ENCODE data around the gene RHBDL2.
"Not testable (repeated sequence)": the region's sequence is repeated elsewhere in the genome, so short reads cannot be mapped to it uniquely, and the experiment has no call there.

The RHBDL2 gene, protein sequence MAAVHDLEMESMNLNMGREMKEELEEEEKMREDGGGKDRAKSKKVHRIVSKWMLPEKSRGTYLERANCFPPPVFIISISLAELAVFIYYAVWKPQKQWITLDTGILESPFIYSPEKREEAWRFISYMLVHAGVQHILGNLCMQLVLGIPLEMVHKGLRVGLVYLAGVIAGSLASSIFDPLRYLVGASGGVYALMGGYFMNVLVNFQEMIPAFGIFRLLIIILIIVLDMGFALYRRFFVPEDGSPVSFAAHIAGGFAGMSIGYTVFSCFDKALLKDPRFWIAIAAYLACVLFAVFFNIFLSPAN

DNA sequence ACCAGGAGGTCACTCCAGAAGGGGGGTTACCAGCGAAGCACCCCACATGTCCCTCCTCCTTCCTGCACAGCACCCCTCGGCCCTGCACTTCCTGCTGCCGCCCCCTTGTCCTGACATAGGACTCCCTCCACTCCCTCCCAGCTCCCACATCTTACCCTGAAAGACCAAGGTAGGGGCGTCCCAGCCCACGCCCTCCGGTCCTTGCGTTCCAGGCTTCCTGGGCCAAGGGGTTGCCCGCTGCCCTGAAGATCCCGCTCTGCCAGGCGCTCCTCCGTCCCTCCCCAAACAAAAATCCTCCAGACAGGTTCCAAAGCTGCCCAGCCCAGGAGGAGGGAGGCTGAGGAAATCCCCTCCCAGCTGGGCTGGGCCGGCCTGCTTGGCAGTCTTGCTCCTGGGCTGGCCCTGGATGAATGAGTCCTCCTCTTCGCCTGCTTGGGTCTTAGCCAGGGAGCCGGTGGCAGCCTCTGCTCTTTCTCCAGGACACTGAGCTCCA is at the start of gene RHBDL2:
TSS of gene RHBDL2 (minus strand) at position 304 of the 493 bp plus-strand sequence. CDS start 22,618 bp downstream, outside the sequence.
- Histone ChIP-seq H3K9me3 (ENCODE audit: control insufficient read depth, low read length) (no peaks in the 10 kb centered on the region), H3K79me2 (no peaks in the 10 kb centered on the region), H3K4me3 (ENCODE audit: low read depth, low read length) (peak within 1 kb of the TSS; percentile 22), H3K4me1 (no peaks in the 10 kb centered on the region), H3K9ac (no peak within 1 kb of the TSS), H3K4me2 (ENCODE audit: low read length) (peak within 1 kb of the TSS; percentile 17), H3K36me3 (ENCODE audit: control insufficient read depth, insufficient read depth, low read length) (no peaks in the 10 kb centered on the region), H2AFZ (peak within 1 kb of the TSS; percentile 83), H3K27me3 (ENCODE audit: control insufficient read depth, insufficient read depth, low read length) (no peaks in the 10 kb centered on the region), H3K27ac (no peak within 1 kb of the TSS)
- TF ChIP-seq, protein P1, sequence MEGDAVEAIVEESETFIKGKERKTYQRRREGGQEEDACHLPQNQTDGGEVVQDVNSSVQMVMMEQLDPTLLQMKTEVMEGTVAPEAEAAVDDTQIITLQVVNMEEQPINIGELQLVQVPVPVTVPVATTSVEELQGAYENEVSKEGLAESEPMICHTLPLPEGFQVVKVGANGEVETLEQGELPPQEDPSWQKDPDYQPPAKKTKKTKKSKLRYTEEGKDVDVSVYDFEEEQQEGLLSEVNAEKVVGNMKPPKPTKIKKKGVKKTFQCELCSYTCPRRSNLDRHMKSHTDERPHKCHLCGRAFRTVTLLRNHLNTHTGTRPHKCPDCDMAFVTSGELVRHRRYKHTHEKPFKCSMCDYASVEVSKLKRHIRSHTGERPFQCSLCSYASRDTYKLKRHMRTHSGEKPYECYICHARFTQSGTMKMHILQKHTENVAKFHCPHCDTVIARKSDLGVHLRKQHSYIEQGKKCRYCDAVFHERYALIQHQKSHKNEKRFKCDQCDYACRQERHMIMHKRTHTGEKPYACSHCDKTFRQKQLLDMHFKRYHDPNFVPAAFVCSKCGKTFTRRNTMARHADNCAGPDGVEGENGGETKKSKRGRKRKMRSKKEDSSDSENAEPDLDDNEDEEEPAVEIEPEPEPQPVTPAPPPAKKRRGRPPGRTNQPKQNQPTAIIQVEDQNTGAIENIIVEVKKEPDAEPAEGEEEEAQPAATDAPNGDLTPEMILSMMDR (IDR thresholded peaks at IDR 0.05): no peak

DNA sequence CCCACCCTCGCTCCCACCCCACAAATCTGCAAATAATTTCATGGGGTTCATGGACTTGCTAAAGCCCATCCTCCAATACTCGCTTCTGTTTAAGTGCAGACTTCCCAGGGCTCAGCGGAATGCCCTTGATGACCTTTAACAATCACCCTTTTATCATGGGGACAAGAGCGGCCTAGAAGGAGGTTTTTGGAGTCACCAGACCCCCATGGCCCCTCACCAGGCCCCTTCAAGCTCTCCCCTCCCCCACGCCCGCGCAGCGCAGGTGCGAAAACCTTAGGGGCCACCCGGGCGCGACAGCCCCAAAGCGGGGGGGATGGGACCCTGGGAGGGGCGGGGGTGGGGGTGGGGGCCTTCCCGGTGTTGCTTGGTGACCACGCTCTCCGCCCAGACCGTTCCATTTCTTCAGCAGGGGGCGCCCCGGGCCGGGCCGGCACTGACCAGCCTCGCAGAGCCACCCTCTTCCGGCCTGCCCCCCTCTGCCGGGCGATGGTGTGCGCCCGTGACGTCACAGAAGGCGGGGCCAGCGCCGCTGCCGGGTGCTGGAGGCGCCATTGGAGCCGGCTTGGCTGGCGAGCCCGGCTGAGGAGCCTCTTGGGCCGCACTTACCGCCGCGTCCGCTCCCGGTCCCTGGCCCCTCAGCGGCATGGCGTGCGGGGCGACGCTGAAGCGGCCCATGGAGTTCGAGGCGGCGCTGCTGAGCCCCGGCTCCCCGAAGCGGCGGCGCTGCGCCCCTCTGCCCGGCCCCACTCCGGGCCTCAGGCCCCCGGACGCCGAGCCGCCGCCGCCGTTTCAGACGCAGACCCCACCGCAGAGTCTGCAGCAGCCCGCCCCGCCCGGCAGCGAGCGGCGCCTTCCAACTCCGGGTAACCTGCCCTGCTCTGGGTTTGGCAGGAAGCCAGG is 49.4 kb upstream of the RHBDL2 start, which contains the start of gene AKIRIN1:
TSS of gene AKIRIN1 (plus strand) at position 539 of the 900 bp plus-strand sequence. CDS start at position 644, 105 bp downstream.
- no peaks in the 10 kb centered on the region for H3K36me3 ChIP-seq (ENCODE audit: control insufficient read depth, insufficient read depth, low read length)
- TF ChIP-seq, protein P1 (IDR thresholded peaks at IDR 0.05): peak; percentile 34
- peak within 1 kb of the TSS; percentile 81 for H3K4me3 ChIP-seq (ENCODE audit: low read depth, low read length)
- peak within 1 kb of the TSS; percentile 86 for H3K4me2 ChIP-seq (ENCODE audit: low read length)
- no peaks in the 10 kb centered on the region for H3K9me3 ChIP-seq (ENCODE audit: control insufficient read depth, low read length)
- peak within 1 kb of the TSS; percentile 93 for H2AFZ ChIP-seq
- H3K79me2 ChIP-seq: peaks cover 15% of the 10 kb centered on the region
- no peaks in the 10 kb centered on the region for H3K27me3 ChIP-seq (ENCODE audit: control insufficient read depth, insufficient read depth, low read length)
- H3K9ac ChIP-seq: peak within 1 kb of the TSS; percentile 61
- H3K27ac ChIP-seq: peak within 1 kb of the TSS; percentile 87
- peaks cover 4% of the 10 kb centered on the region for H3K4me1 ChIP-seq

DNA sequence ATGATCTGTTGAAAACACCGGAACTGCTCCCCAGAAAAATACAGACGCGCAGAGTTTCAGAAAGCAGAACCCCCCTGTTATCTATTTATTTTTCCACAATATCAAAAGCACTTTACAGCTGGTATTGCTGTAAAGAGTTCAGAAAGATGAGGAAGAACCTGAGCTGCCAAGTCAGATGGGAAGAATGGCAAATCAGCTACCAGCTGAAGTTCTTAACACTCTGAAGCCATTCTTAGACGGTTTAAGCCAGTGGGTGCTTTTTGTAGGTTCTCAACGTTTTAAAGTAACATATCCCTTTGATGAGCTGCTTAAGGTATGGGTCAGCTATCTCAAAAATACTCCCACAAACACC is 48.7 kb upstream of the RHBDL2 start:
- peak overlapping the region; percentile 87 for H3K27ac ChIP-seq
- H3K9ac ChIP-seq: no peak overlapping the region
- peak overlapping the region; percentile 93 for H2AFZ ChIP-seq
- no peaks in the 10 kb centered on the region for H3K27me3 ChIP-seq (ENCODE audit: control insufficient read depth, insufficient read depth, low read length)
- TF ChIP-seq, protein P1 (IDR thresholded peaks at IDR 0.05): no peak
- H3K79me2 ChIP-seq: peaks cover 14% of the 10 kb centered on the region
- H3K4me3 ChIP-seq (ENCODE audit: low read depth, low read length): peak overlapping the region; percentile 60
- H3K36me3 ChIP-seq (ENCODE audit: control insufficient read depth, insufficient read depth, low read length): no peaks in the 10 kb centered on the region
- no peaks in the 10 kb centered on the region for H3K9me3 ChIP-seq (ENCODE audit: control insufficient read depth, low read length)
- peaks cover 4% of the 10 kb centered on the region for H3K4me1 ChIP-seq
- peak overlapping the region; percentile 86 for H3K4me2 ChIP-seq (ENCODE audit: low read length)

DNA sequence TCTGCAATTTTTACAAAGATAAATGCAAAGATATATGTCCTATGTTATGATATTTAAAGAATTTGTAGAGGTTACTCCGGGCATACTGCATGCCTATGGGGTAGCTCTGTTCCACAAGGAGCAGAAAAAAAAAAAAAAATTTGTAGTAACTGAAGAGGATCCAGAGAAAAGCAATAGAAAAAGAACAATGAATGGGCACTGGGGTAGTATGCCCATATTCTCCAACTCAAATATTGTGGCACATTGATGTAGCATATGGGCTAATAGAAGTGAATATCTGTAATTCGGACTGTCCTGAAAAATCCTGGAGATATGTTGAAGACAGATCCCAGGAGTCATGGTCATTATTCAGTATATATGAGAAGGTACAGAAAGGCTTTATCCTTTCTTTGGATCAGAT is 48.3 kb upstream of the RHBDL2 start:
- Histone ChIP-seq H3K36me3 (ENCODE audit: control insufficient read depth, insufficient read depth, low read length) (no peaks in the 10 kb centered on the region), H3K27ac (peak overlapping the region; percentile 87), H3K9me3 (ENCODE audit: control insufficient read depth, low read length) (no peaks in the 10 kb centered on the region), H2AFZ (peak overlapping the region; percentile 93), H3K4me2 (ENCODE audit: low read length) (peak overlapping the region; percentile 86), H3K4me3 (ENCODE audit: low read depth, low read length) (peak overlapping the region; percentile 60), H3K27me3 (ENCODE audit: control insufficient read depth, insufficient read depth, low read length) (no peaks in the 10 kb centered on the region), H3K9ac (no peak overlapping the region), H3K4me1 (peaks cover 4% of the 10 kb centered on the region), H3K79me2 (peaks cover 12% of the 10 kb centered on the region)
- TF ChIP-seq, protein P1 (IDR thresholded peaks at IDR 0.05): no peak

DNA sequence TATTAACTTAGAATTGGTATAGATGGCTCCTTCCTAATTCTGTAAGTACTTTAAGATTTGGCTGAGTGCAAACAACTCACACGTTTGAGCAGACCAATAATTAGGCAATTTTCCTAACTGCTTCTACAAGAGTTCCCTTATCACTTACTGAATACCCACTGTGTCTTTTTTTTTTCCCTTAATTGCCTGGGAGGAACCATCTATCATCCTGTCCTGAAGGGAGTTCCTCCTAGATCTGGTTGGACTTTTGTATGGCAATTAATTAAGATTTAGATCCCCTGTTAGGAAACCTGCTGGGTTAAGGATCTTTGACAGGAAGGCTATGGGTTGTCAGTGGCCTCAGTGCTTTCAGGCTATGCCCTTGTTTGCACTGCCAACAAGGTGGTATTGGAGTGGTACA is 37.8 kb upstream of the RHBDL2 start:
- not testable (repeated sequence) for H3K36me3 ChIP-seq (ENCODE audit: control insufficient read depth, insufficient read depth, low read length); H3K9me3 ChIP-seq (ENCODE audit: control insufficient read depth, low read length); H3K9ac ChIP-seq; H3K4me2 ChIP-seq (ENCODE audit: low read length); H3K4me3 ChIP-seq (ENCODE audit: low read depth, low read length); H2AFZ ChIP-seq; H3K27me3 ChIP-seq (ENCODE audit: control insufficient read depth, insufficient read depth, low read length); H3K79me2 ChIP-seq; H3K4me1 ChIP-seq; H3K27ac ChIP-seq

DNA sequence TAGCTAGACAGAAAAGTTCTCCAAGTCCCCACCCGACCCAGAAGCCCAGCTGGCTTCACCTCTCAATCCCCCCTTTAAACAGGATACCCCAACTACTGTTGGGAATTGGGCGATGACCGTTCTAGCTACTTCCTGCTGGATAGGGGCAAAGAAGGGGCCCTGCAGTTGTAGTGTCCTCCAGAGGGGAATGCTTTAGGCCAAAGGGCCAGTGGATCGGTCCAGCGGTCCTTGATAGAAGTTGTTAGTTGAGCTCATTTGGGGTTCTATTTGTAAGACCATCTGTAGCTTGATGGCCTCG is 36.6 kb upstream of the RHBDL2 start:
- not testable (repeated sequence) for H3K4me2 ChIP-seq (ENCODE audit: low read length); H3K27ac ChIP-seq; H3K4me3 ChIP-seq (ENCODE audit: low read depth, low read length); H3K36me3 ChIP-seq (ENCODE audit: control insufficient read depth, insufficient read depth, low read length); H3K4me1 ChIP-seq; H3K79me2 ChIP-seq; H3K9ac ChIP-seq; H3K9me3 ChIP-seq (ENCODE audit: control insufficient read depth, low read length); H2AFZ ChIP-seq; H3K27me3 ChIP-seq (ENCODE audit: control insufficient read depth, insufficient read depth, low read length)

DNA sequence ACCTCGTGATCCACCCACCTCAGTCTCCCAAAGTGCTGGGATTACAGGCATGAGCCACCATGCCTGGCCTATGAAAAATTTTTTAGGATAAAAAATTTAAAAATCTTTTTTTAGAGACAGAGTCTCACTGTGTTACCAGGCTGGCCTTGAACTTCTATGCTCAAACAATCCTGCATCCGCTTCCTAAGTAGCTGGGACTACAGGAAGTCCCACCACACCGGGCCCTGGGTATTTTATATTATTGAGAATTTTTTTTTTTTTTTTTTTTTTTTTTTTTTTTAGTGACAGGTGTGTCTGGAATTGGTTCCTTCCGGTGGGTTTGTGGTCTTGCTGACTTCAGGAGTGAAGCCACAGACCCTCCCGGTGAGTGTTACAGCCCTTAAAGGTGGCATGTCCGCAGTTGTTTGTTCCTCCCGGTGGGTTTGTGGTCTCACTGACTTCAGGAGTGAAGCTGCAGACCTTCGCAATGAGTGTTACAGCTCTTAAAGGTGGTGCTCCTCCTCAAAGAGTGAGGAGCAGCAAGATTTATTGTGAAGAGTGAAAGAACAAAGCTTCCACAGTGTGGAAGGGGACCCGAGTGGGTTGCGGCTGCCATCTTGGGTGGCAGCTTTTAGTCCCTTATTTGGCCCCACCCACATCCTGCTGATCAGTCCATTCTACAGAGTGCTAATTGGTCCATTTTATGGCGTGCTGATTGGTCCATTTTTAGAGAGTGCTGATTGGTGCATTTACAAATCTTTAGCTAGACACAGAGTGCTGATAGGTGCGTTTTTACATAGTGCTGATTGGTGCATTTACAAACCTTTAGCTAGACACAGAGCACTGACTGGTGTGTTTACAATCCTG is 36.0 kb upstream of the RHBDL2 start:
- H2AFZ ChIP-seq; H3K4me1 ChIP-seq; H3K27me3 ChIP-seq (ENCODE audit: control insufficient read depth, insufficient read depth, low read length); H3K4me3 ChIP-seq (ENCODE audit: low read depth, low read length); H3K79me2 ChIP-seq; H3K9ac ChIP-seq; H3K27ac ChIP-seq; H3K4me2 ChIP-seq (ENCODE audit: low read length); H3K9me3 ChIP-seq (ENCODE audit: control insufficient read depth, low read length); H3K36me3 ChIP-seq (ENCODE audit: control insufficient read depth, insufficient read depth, low read length): not testable (repeated sequence)
